AG04450 (cell line): ENCODE results near the gene POLH. TPM values are rescaled to one million over a fixed set of nuclear protein-coding genes. Genes with fewer than 3 reads are reported as not detected.
A peak's percentile ranks its signal among the peaks of the same experiment; 100 is the strongest.

Source experiments
- CTCF ChIA-PET: fragments of 300-600, 350-600 bp; formaldehyde crosslinking; extraction: SDS; loops from one replicate; lab custom pipeline; 2022; ENCODE audit warnings: antibody characterized with exemption, inconsistent platforms; lab: Charles Lee
- POLR2A ChIA-PET: fragments of 350-600 bp; formaldehyde crosslinking; extraction: SDS; loops from one replicate; lab custom pipeline; 2021; ENCODE audit warnings: antibody characterized with exemption, inconsistent platforms; lab: Yijun Ruan, JAX
- DNase-seq: peaks from one replicate; pipeline ENCODE4 v3.0.0-alpha.2; 2011; ENCODE audit warnings: low read depth, low spot score
- H3K27ac ChIP-seq: one replicate; pipeline ENCODE4 v1.5.1; 2012; ENCODE audit warnings: low read depth, low read length, control low read depth
- H3K27me3 ChIP-seq: one replicate; pipeline ENCODE4 v1.6.0; 2012; ENCODE audit warnings: low read length; ENCODE audit not compliant: control insufficient read depth, insufficient read depth
- H3K4me3 ChIP-seq: 2 replicates; pipeline ENCODE4 v1.5.1; 2011; ENCODE audit warnings: mild to moderate bottlenecking, low read depth, low read length, control low read depth
- H3K9me3 ChIP-seq: 2 replicates; pipeline ENCODE4 v1.5.1; 2012; ENCODE audit warnings: low read length; ENCODE audit not compliant: control insufficient read depth, insufficient read depth
- CTCF ChIP-seq: IDR thresholded peaks from 2 replicates; pipeline ENCODE4 v1.5.1; 2011; ENCODE audit warnings: low read depth, low read length, control low read depth, inconsistent platforms
- polyA plus RNA-seq: library from polyadenylated mRNA; depleted of rRNA; stranded (reverse); fragments of >200 nt; gene quantifications from 2 replicates; pipeline ENCODE4 v1.2.3, GENCODE V29; 2011

POLH gene
- polyA plus RNA-seq, 1 experiment, result 26.6 TPM

DNA sequence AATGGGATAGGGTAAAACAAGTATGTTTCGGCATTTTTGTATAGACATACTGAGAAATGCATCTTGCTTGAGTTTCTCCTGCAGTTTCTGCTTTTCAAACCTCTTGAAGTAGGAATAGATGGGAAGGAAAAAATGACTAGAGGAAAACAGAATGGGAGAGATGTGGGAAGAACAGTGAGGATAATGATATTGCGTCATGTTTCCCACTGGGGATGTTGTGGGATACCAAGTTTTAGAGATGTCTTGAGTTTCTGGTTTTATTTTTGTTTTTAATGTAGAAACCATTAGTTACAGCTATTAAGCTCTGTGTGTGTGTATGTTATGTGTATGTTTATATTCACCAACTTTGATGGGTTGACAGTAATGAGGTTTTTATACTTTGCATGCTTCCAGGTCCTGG, 24.6 kb downstream of the POLH start:
- Histone ChIP-seq H3K27me3 (no peaks in the 10 kb centered on the region), H3K27ac (no peak overlapping the region), H3K4me3 (no peak overlapping the region), H3K9me3 (no peaks in the 10 kb centered on the region)
- ChIA-PET CTCF (interaction anchor here (1.0 kb wide), 1 partner anchor 8 kb away, joined by 4 read pairs; no protein-coding TSS in a partner anchor), POLR2A (no interaction called here)
- TF ChIP-seq CTCF, result no peak
- DNase-seq, result no peak

GRCh38 chr6:43604174-43604573, 28.2 kb downstream of the POLH start:
- ChIA-PET POLR2A (no interaction called here), CTCF (interaction anchor here (1.5 kb wide), 1 partner anchor 10 kb away, joined by 5 read pairs; no protein-coding TSS in a partner anchor)
- Histone ChIP-seq H3K9me3 (no peaks in the 10 kb centered on the region), H3K27ac (no peak overlapping the region), H3K4me3 (no peak overlapping the region), H3K27me3 (no peaks in the 10 kb centered on the region)
- TF ChIP-seq CTCF, result no peak
- peak; percentile 27 for DNase-seq

DNA sequence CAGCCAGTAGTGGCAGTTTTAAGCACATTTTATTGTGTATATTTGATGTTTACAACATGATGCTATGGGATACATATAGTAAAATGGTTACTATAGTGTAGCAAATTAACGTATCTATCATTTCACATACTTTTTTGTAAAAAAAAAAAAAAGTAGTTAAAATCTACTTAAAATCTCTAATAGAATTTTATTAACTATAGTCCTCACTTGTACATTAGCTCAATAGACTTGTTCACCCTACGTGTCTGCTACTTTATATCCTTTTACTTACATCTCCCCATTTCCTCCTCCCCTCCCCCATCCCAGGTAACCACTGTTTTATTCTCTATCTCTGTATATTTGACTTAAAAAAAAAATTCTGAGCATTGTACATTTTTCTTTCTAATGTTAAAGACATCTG, 30.0 kb downstream of the POLH start:
- no peak for TF ChIP-seq CTCF
- Histone ChIP-seq H3K9me3 (no peaks in the 10 kb centered on the region), H3K4me3 (no peak overlapping the region), H3K27ac (no peak overlapping the region), H3K27me3 (no peaks in the 10 kb centered on the region)
- ChIA-PET CTCF (interaction anchor here (1.0 kb wide), 1 partner anchor 12 kb away, joined by 3 read pairs; no protein-coding TSS in a partner anchor), POLR2A (no interaction called here)
- DNase-seq, result no peak

- H3K27me3 ChIP-seq, result no peaks in the 10 kb centered on the region
- POLR2A ChIA-PET, result no interaction called here
- CTCF ChIA-PET, result interaction anchor here (0.5 to 2.5 kb wide), 32 partner anchors 8 to 990 kb away, joined by 3 to 32 read pairs (median 4); partner anchors contain the start of genes GTPBP2 and MRPS18A
- H3K27ac ChIP-seq, result no peak overlapping the region
- TF ChIP-seq CTCF, result peak; percentile 93
- DNase-seq, result peak; percentile 61
- H3K4me3 ChIP-seq, result no peak overlapping the region
- no peaks in the 10 kb centered on the region for H3K9me3 ChIP-seq
Measured at GRCh38 chr6:43608310-43608763, 32.4 kb downstream of the POLH start.

GRCh38 chr6:43608807-43609206, 32.8 kb downstream of the POLH start:
- Histone ChIP-seq H3K9me3 (no peaks in the 10 kb centered on the region), H3K27me3 (no peaks in the 10 kb centered on the region), H3K27ac (no peak overlapping the region), H3K4me3 (no peak overlapping the region)
- ChIA-PET CTCF (interaction anchor here (0.6 to 2.5 kb wide), 28 partner anchors 9 to 990 kb away, joined by 3 to 32 read pairs (median 4); partner anchors contain the start of gene MRPS18A), POLR2A (no interaction called here)
- DNase-seq, result no peak
- TF ChIP-seq CTCF, result no peak
